B cell (primary cell): ENCODE measurements around the gene KRTAP3-1.

ENCODE experiments used
- EZH2 ChIP-seq: IDR thresholded peaks from 2 replicates; pipeline ENCODE4 v1.6.1; 2012; ENCODE audit warnings: borderline replicate concordance, low read depth, mild to moderate bottlenecking, moderate library complexity, low read length; ENCODE audit not compliant: insufficient read depth, poor library complexity, severe bottlenecking
- TF ChIP-seq, protein P1 (sequence below): fragments of 200-600 bp; IDR thresholded peaks from one replicate; pipeline ENCODE4 v1.8.0; 2022; ENCODE audit warnings: antibody characterized with exemption, mild to moderate bottlenecking

DNA sequence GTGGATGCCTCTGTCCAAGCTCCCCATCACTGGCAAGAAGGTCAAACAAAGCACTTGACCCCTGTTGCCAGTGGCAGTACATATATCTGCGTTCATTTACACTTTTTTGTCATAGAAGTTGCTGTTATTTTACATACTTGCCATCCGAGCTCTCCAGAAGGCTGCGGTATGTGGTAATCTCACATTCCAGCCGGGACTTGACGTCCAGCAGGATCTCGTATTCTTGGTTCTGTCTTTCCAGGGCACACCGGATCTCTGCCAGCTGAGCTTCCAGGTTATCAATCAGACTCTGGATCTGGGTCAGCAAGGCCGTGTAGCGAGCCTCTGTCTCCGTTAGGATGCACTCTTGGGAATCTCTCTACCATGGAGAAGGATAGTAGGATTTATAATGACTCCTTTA, 48.8 kb downstream of the KRTAP3-1 start:
- TF ChIP-seq, protein P1, sequence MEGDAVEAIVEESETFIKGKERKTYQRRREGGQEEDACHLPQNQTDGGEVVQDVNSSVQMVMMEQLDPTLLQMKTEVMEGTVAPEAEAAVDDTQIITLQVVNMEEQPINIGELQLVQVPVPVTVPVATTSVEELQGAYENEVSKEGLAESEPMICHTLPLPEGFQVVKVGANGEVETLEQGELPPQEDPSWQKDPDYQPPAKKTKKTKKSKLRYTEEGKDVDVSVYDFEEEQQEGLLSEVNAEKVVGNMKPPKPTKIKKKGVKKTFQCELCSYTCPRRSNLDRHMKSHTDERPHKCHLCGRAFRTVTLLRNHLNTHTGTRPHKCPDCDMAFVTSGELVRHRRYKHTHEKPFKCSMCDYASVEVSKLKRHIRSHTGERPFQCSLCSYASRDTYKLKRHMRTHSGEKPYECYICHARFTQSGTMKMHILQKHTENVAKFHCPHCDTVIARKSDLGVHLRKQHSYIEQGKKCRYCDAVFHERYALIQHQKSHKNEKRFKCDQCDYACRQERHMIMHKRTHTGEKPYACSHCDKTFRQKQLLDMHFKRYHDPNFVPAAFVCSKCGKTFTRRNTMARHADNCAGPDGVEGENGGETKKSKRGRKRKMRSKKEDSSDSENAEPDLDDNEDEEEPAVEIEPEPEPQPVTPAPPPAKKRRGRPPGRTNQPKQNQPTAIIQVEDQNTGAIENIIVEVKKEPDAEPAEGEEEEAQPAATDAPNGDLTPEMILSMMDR, result no peak
- no peak for TF ChIP-seq EZH2
